K562 (cell line): ENCODE results near the gene REEP3. TPM values are rescaled to one million over a fixed set of nuclear protein-coding genes. Genes with fewer than 3 reads are reported as not detected.

Source experiments
- ATAC-seq: fragments of 200-7000 bp; cut with Tn5 transposase; 3 replicates; pipeline ENCODE4 v1.9.1; 2020; ENCODE audit warnings: moderate library complexity
- BruUV-seq: library from RNA; stranded (reverse); fragments of 400-500 nt; replicated peaks from 2 replicates; lab custom pipeline; 2021; lab: Mats Ljungman, UMichigan
- CTCF ChIA-PET: fragments of 300-600 bp; formaldehyde crosslinking; extraction: SDS; loops from one replicate; lab custom pipeline; 2021; ENCODE audit warnings: low intra/inter-chr PET ratio; lab: Yijun Ruan, JAX
- POLR2A ChIA-PET: fragments of 300-600, 350-650 bp; sonication (Branson Sonifier 250); formaldehyde crosslinking; extraction: SDS; loops from one replicate; lab custom pipeline; 2021; ENCODE audit warnings: antibody characterized with exemption, inconsistent platforms; lab: Yijun Ruan, JAX
- DNase-seq, 4 experiments: peaks; one replicate each; pipeline versions ENCODE4 v3.0.0 to v3.0.0-alpha.2; 2011 to 2018; ENCODE audit warnings: low spot score in 3 of 4, mixed read lengths in 3 of 4; ENCODE audit errors: extremely low read depth in 1 of 4
- FAIRE-seq: peaks from 2 replicates; lab custom pipeline; 2011; peaks lifted over from hg19 to GRCh38; lab: Jason Lieb, UNC
- H2AFZ ChIP-seq: 2 replicates; pipeline ENCODE4 v1.6.0; 2011; ENCODE audit warnings: low read depth, low read length, control low read depth, inconsistent platforms
- H3K27ac ChIP-seq: fragments of 200-600 bp; 3 replicates; pipeline ENCODE4 v1.8.0; 2011; ENCODE audit warnings: low read depth, mild to moderate bottlenecking, control low read depth, inconsistent platforms, low read length, moderate library complexity, mixed read lengths; ENCODE audit errors: extremely low read depth
- H3K27me3 ChIP-seq, 2 experiments: fragments of 300-600 bp in 1 of 2; 2 replicates in 1 of 2; 3 replicates in 1 of 2; pipeline versions ENCODE4 v1.6.0 to v1.8.0; 2011; ENCODE audit warnings: inconsistent platforms in 2 of 2, low read length in 2 of 2, mild to moderate bottlenecking in 1 of 2, mixed read lengths in 1 of 2, moderate library complexity in 1 of 2; ENCODE audit not compliant: control insufficient read depth in 2 of 2, insufficient read depth in 2 of 2
- H3K36me3 ChIP-seq: fragments of 300-600 bp; 3 replicates; pipeline ENCODE4 v1.8.0; 2011; ENCODE audit warnings: mild to moderate bottlenecking, low read length, inconsistent platforms; ENCODE audit not compliant: control insufficient read depth, insufficient read depth
- H3K4me1 ChIP-seq, 2 experiments: fragments of 200-600 bp in 1 of 2; replicated peaks in 1 of 2; 2 replicates in 1 of 2; 3 replicates in 1 of 2; pipeline versions ENCODE4 v1.5.1 to v1.8.0; 2011; ENCODE audit warnings: inconsistent platforms in 2 of 2, low read length in 2 of 2, mild to moderate bottlenecking in 1 of 2, mixed read lengths in 1 of 2, moderate library complexity in 1 of 2; ENCODE audit not compliant: control insufficient read depth in 2 of 2, insufficient read depth in 2 of 2
- H3K4me2 ChIP-seq: 2 replicates; pipeline ENCODE4 v1.6.1; 2011; ENCODE audit warnings: low read length, control low read depth, inconsistent platforms, mixed read lengths; ENCODE audit not compliant: insufficient read depth
- H3K4me3 ChIP-seq: fragments of 200-600 bp; sonication (generic), shearing (Covaris generic); 2 replicates; pipeline ENCODE4 v1.5.1; 2016; ENCODE audit warnings: control low read depth, inconsistent platforms
- H3K79me2 ChIP-seq: fragments of 200-600 bp; 3 replicates; pipeline ENCODE4 v1.8.0; 2011; ENCODE audit warnings: low read length, inconsistent platforms; ENCODE audit not compliant: control insufficient read depth, insufficient read depth
- H3K9ac ChIP-seq, 2 experiments: 2 replicates each; pipeline versions ENCODE4 v1.6.0 to v1.6.1; 2011; ENCODE audit warnings: low read depth in 2 of 2, low read length in 2 of 2, control low read depth in 1 of 2, inconsistent platforms in 1 of 2, mild to moderate bottlenecking in 1 of 2, mixed read lengths in 1 of 2; ENCODE audit not compliant: insufficient read depth in 1 of 2
- H3K9me1 ChIP-seq: one replicate; pipeline ENCODE4 v1.6.0; 2011; ENCODE audit warnings: inconsistent platforms, mild to moderate bottlenecking, low read length, moderate library complexity; ENCODE audit not compliant: control insufficient read depth, insufficient read depth
- H3K9me3 ChIP-seq: replicated peaks from 2 replicates; pipeline ENCODE4 v1.5.1; 2011; ENCODE audit warnings: low read depth, low read length, inconsistent platforms; ENCODE audit not compliant: control insufficient read depth, insufficient read depth
- H4K20me1 ChIP-seq: replicated peaks from 2 replicates; pipeline ENCODE4 v1.6.1; 2011; ENCODE audit warnings: low read length, inconsistent platforms, mixed read lengths; ENCODE audit not compliant: control insufficient read depth, insufficient read depth
- ATF7 ChIP-seq: fragments of 450-650 bp; IDR thresholded peaks from 2 replicates; pipeline ENCODE4 v1.7.1; 2014; ENCODE audit warnings: mild to moderate bottlenecking, moderate library complexity
- PHF21A ChIP-seq: fragments of 450-650 bp; IDR thresholded peaks from 2 replicates; pipeline ENCODE4 v1.6.1; 2017; ENCODE audit warnings: low read depth, borderline replicate concordance
- POLR3A ChIP-seq: IDR thresholded peaks from 2 replicates; pipeline ENCODE4 v1.6.1; 2011; ENCODE audit warnings: borderline replicate concordance, mild to moderate bottlenecking, moderate library complexity; ENCODE audit not compliant: insufficient read length, insufficient read depth; ENCODE audit errors: extremely low read depth
- PTRF ChIP-seq: fragments of 450-650 bp; IDR thresholded peaks from 2 replicates; pipeline ENCODE4 v1.6.1; 2016; ENCODE audit warnings: mild to moderate bottlenecking, missing genetic modification characterization, missing compliant biosample characterization
- RFX7 ChIP-seq: fragments of 250-450 bp; sonication (Bioruptor Pico); IDR thresholded peaks from 2 replicates; pipeline ENCODE4 v1.5.1; 2021; ENCODE audit warnings: mild to moderate bottlenecking
- TAF7 ChIP-seq: fragments of 450-650 bp; IDR thresholded peaks from 2 replicates; pipeline ENCODE4 v1.6.1; 2016; ENCODE audit warnings: missing genetic modification characterization, missing compliant biosample characterization
- TAF9B ChIP-seq: fragments of 450-650 bp; IDR thresholded peaks from 2 replicates; pipeline ENCODE4 v1.6.1; 2018; ENCODE audit warnings: mild to moderate bottlenecking; ENCODE audit not compliant: partially characterized antibody
- ZNF407 ChIP-seq: fragments of 450-650 bp; IDR thresholded peaks from 2 replicates; pipeline ENCODE4 v1.6.1; 2016; ENCODE audit warnings: low read depth
- in situ Hi-C: fragments of 300-500 bp; cut with MboI; formaldehyde crosslinking; loops from 4 replicates; pipeline ENCODE4 v1.15.0; 2018; ENCODE audit warnings: inconsistent platforms, mixed read lengths
- intact Hi-C: fragments of 100-400 bp; cut with micrococcal nuclease; formaldehyde crosslinking; loops from 2 replicates; pipeline ENCODE4 v1.14.2; 2022
- polyA plus RNA-seq, 8 experiments: library from polyadenylated mRNA; depleted of rRNA in 4 of 8; stranded (reverse) in 5 of 8; unstranded in 3 of 8; fragments of >200 nt; fragmentation: Nextera tagmentation in 2 of 8; fragmentation: Illumina TruSeq in 1 of 8; extraction: Ambion mirVana in 2 of 8; extraction: Trizol in 1 of 8; gene quantifications; 2 replicates each; pipeline versions ENCODE4 v1.2.1 to v1.2.3, GENCODE V29; 2011 to 2014; ENCODE audit warnings: inconsistent platforms in 1 of 8, missing spikeins in 1 of 8
- total RNA-seq, 7 experiments: library from RNA; depleted of rRNA in 6 of 7; stranded (reverse); fragments of >200 nt in 6 of 7; fragmentation: Illumina TruSeq in 2 of 7; extraction: Trizol in 2 of 7; gene quantifications; 2 replicates each; pipeline versions ENCODE4 v1.2.1 to v1.2.3, GENCODE V29; 2011 to 2021; ENCODE audit warnings: low replicate concordance in 1 of 7

The REEP3 gene
- total and polyA plus RNA-seq, 9 of the 15 experiments (the other 6 are each of a cell fraction or from before 2014, with no cell fraction given): 3.4 to 13.4 (median 9.2) TPM

DNA sequence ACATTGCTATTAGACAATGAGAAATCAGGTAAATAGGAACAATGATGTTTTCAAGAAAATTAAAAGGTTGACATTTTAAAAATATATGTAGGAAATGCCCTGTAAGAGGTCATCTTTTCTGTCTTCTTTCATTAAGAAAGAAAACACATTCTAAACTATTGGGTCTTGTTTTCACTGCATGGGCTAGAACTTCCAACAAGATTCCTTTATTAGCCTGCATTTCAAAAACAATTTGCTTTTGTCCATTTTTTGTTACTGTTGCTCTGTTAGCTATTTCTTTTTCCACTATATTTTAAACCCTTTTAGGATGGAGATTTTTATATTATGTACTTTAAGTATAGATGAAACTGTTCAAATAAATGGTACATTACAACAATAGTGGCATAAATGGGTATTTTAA, 9.2 kb downstream of the REEP3 start:
- FAIRE-seq: no peak
- ChIA-PET POLR2A (interaction anchor here (0.6 to 2.5 kb wide), 2 partner anchors 10 to 801 kb away, joined by 5 to 9 read pairs; no protein-coding TSS in a partner anchor), CTCF (no interaction called here)
- Histone ChIP-seq H3K79me2 (peaks cover 40% of the 10 kb centered on the region), H3K4me1 (no peaks in the 10 kb centered on the region), H3K9ac (no peak overlapping the region), H3K36me3 (peaks cover 9% of the 10 kb centered on the region; the same call in 2 of the 3 replicates), H2AFZ (no peak overlapping the region), H3K9me1 (no peaks in the 10 kb centered on the region), H3K4me3 (no peak overlapping the region)
- in situ Hi-C loops: no loop called here
- no peak for DNase-seq
- TF ChIP-seq ZNF407 (no peak), PTRF (tag) (no peak), TAF7 (no peak), PHF21A (no peak), ATF7 (no peak), TAF9B (no peak), POLR3A (no peak), RFX7 (CRISPR knock-in tag) (no peak)
- TF ChIP-seq, all 486 proteins: peak for 0
- no peaks in the 10 kb centered on the region for H3K27me3 ChIP-seq
- intact Hi-C loops: no loop called here
- no peaks in the 10 kb centered on the region for H3K9me3 ChIP-seq
- H3K4me2 ChIP-seq: no peak overlapping the region
- no TSS peak for BruUV-seq
- H4K20me1 ChIP-seq: no peaks in the 10 kb centered on the region
- no peak overlapping the region for H3K27ac ChIP-seq
- ATAC-seq: no peak
